Peyer's patch (tissue), 4 donors: Measurements from ENCODE around the gene LUZP2.

Experiments
- CTCF ChIP-seq, 6 experiments: fragments of 450-650 bp in 4 of 6; fragments of 200-600 bp in 2 of 6; sonication (generic) in 1 of 6; IDR thresholded peaks; one replicate each; pipeline ENCODE4 v1.5.1; 2017 to 2019; ENCODE audit warnings: antibody characterized with exemption in 6 of 6, mild to moderate bottlenecking in 3 of 6, moderate library complexity in 1 of 6
- POLR2A ChIP-seq, 2 donors: fragments of 450-650 bp; IDR thresholded peaks; one replicate each; pipeline ENCODE4 v1.5.1; 2017; ENCODE audit warnings: antibody characterized with exemption in 2 of 2, mild to moderate bottlenecking in 2 of 2, moderate library complexity in 2 of 2

- no peak for TF ChIP-seq POLR2A (IDR thresholded peaks at IDR 0.05)
- TF ChIP-seq CTCF (IDR thresholded peaks at IDR 0.05): no peak
These were observed 388.8 kb downstream of the LUZP2 start for GRCh38 chr11:24885580-24886173.
